ENCODE results near the gene PTGR1. TPM values are rescaled to one million over a fixed set of nuclear protein-coding genes. Genes with fewer than 3 reads are reported as not detected.

Gene PTGR1
- total and polyA plus RNA-seq, 12 donors: 30.7 to 170 (median 116) TPM

DNA sequence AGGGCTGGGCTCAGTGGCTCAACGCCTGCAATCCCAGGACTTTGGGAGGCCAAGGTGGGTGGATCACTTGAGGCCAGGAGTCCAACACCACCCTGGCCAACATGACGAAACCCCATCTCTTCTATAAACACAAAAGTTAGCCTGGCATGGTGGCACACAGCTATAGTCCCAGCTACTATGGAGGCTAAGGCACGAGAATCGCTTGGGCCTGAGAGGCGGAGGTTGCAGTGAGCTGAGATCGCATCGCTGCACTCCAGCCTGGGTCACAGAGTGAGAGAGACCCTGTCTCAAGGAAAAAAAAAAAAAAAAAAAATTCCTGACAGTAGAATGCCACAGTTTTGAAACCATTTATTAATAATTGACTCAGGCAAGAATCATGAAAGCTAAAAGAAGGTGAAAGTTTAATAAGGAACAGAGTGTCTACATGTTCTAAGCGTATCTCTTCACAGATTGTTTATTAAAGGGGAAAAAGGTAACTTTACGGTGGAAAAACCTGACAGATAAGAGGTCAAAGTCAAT, 5.7 kb upstream of the PTGR1 start:
- H3K9me3 ChIP-seq (replicated peaks in 1 of 3): no peaks in the 10 kb centered on the region
- no peak overlapping the region for H3K4me3 ChIP-seq
- TF ChIP-seq POLR2A (IDR thresholded peaks at IDR 0.05): no peak
- TF ChIP-seq, protein P1, sequence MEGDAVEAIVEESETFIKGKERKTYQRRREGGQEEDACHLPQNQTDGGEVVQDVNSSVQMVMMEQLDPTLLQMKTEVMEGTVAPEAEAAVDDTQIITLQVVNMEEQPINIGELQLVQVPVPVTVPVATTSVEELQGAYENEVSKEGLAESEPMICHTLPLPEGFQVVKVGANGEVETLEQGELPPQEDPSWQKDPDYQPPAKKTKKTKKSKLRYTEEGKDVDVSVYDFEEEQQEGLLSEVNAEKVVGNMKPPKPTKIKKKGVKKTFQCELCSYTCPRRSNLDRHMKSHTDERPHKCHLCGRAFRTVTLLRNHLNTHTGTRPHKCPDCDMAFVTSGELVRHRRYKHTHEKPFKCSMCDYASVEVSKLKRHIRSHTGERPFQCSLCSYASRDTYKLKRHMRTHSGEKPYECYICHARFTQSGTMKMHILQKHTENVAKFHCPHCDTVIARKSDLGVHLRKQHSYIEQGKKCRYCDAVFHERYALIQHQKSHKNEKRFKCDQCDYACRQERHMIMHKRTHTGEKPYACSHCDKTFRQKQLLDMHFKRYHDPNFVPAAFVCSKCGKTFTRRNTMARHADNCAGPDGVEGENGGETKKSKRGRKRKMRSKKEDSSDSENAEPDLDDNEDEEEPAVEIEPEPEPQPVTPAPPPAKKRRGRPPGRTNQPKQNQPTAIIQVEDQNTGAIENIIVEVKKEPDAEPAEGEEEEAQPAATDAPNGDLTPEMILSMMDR (IDR thresholded peaks at IDR 0.05): no peak
- intact Hi-C loops (cut with DNase I): no loop called here
- 88 to 93% (median 91%) methylated on average over 9 of the region's 9 CpGs for WGBS, 4 donors
- H3K27ac ChIP-seq: no peak overlapping the region
- H3K36me3 ChIP-seq (replicated peaks in 1 of 2): no peaks in the 10 kb centered on the region
- no peaks in the 10 kb centered on the region for H3K27me3 ChIP-seq
- peaks cover 0 to 9% of the 10 kb centered on the region in 2 donors for H3K4me1 ChIP-seq (replicated peaks in 1 of 2)
- DNase-seq: no peak

- no peak for TF ChIP-seq POLR2A (IDR thresholded peaks at IDR 0.05)
- TF ChIP-seq, protein P1 (IDR thresholded peaks at IDR 0.05): no peak
- DNase-seq: peak in 1 of 7 donors; percentile 37
- Histone ChIP-seq H3K27me3 (no peaks in the 10 kb centered on the region), H3K4me3 (no peak overlapping the region), H3K36me3 (replicated peaks in 1 of 2) (no peaks in the 10 kb centered on the region), H3K27ac (no peak overlapping the region), H3K9me3 (replicated peaks in 1 of 3) (no peaks in the 10 kb centered on the region), H3K4me1 (replicated peaks in 1 of 2) (peaks cover 0 to 13% of the 10 kb centered on the region in 2 donors)
- intact Hi-C loops (cut with DNase I): loop anchor here in 1 of 2 donors (5.0 kb wide), 1 partner anchor 88 kb away; no protein-coding TSS in a partner anchor
- WGBS, 4 donors: 85 to 91% (median 88%) methylated on average over 16 of the region's 16 CpGs
Observed at GRCh38 chr9:111604054-111604615, 4.7 kb upstream of the PTGR1 start.

DNA sequence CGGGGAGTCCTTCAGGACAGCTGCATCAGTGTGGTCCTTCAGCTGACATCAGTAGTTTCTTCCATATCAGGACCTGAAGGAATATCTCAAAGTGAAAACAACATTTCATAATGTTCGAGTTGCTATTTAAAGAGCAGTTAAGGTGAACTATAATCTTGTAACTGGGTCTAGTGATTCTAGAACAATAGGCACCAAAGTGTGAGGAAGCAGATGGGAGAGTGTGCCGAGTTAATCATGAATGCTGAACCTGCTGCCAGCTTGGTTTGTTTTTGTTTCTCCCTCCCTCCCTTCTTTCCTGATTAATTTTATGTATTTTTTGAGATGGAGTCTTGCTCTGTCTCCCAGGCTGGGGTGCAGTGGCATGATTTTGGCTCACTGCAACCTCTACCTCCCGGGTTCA, 3.6 kb upstream of the PTGR1 start:
- intact Hi-C loops (cut with DNase I): loop anchor here in 1 of 2 donors (5.0 kb wide), 1 partner anchor 89 kb away; no protein-coding TSS in a partner anchor
- H3K27ac ChIP-seq: no peak overlapping the region
- TF ChIP-seq POLR2A (IDR thresholded peaks at IDR 0.05): no peak
- TF ChIP-seq, protein P1 (IDR thresholded peaks at IDR 0.05): no peak
- H3K4me1 ChIP-seq (replicated peaks in 1 of 2): peaks cover 0 to 13% of the 10 kb centered on the region in 2 donors
- H3K4me3 ChIP-seq: no peak overlapping the region
- 72 to 87% (median 81%) methylated on average over 4 of the region's 4 CpGs for WGBS, 4 donors
- no peaks in the 10 kb centered on the region for H3K27me3 ChIP-seq
- no peaks in the 10 kb centered on the region for H3K9me3 ChIP-seq (replicated peaks in 1 of 3)
- H3K36me3 ChIP-seq (replicated peaks in 1 of 2): no peaks in the 10 kb centered on the region
- DNase-seq: no peak

GRCh38 chr9:111601237-111602018, 2.0 kb upstream of the PTGR1 start:
- peak in 6 of 7 donors; percentile 47 to 78 (median 71) for DNase-seq
- intact Hi-C loops (cut with DNase I): loop anchor here in 1 of 2 donors (5.0 kb wide), 1 partner anchor 91 kb away; no protein-coding TSS in a partner anchor
- Histone ChIP-seq H3K4me3 (no peak overlapping the region), H3K9me3 (replicated peaks in 1 of 3) (no peaks in the 10 kb centered on the region), H3K27ac (peak overlapping the region; percentile 23 to 80 (median 40)), H3K36me3 (replicated peaks in 1 of 2) (peaks cover 0 to 8% of the 10 kb centered on the region in 2 donors), H3K27me3 (no peaks in the 10 kb centered on the region), H3K4me1 (replicated peaks in 1 of 2) (peaks cover 0 to 19% of the 10 kb centered on the region in 2 donors)
- WGBS, 4 donors: 57 to 64% (median 58%) methylated on average over 10 of the region's 10 CpGs
- no peak for TF ChIP-seq POLR2A (IDR thresholded peaks at IDR 0.05)
- TF ChIP-seq, protein P1 (IDR thresholded peaks at IDR 0.05): no peak

All from adrenal gland (tissue), 12 donors.